GM19372 (cell line): Measurements from ENCODE around the gene DUSP16.
"Not testable (repeated sequence)": the region's sequence is repeated elsewhere in the genome, so short reads cannot be mapped to it uniquely, and the experiment has no call there.

ENCODE experiments used
- ATAC-seq: cut with Tn5 transposase; IDR thresholded peaks from one replicate; pipeline ENCODE4 v1.9.1; 2021; ENCODE audit warnings: mild to moderate bottlenecking, low read depth, moderate library complexity; ENCODE audit not compliant: unreplicated experiment

DUSP16 gene

DNA sequence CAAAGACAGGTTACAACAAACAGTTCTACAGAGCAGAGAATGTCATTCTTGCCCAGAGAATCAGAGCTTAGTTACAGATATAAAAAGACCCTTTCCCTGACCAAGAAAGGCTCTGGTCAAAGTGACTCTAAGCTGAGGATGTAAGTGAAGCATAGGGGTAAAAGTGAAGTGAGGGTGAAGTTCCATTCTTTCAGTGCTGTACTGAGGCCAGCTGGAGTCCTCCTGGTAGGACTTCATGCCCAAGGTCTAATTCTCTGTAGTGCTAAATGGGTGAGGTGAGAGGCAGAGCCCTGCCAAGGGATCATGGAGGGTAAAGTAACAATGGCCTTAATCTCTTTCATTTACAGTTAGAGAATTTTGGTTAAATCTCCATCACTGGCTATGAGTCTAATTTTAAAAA is 38.5 kb downstream of the DUSP16 start:
- ATAC-seq: no peak

DNA sequence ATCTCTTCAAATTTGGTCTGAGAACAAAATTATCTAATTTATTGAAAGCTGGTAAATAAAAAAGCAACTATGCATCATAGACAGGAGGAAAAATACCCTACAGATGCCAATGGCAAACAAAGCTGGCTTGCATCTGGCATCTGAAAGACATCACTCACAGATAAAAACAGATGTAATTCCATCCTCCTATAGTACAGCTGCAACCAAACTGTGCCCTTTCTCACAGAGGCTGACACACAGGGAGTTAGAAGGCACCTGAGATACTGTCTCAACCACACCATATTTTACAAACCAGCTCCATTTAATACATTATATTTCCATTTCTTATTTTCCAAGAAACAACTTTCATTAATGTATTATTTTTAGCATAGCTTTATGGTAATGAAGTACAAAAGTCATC is 39.4 kb downstream of the DUSP16 start:
- ATAC-seq: no peak

DNA sequence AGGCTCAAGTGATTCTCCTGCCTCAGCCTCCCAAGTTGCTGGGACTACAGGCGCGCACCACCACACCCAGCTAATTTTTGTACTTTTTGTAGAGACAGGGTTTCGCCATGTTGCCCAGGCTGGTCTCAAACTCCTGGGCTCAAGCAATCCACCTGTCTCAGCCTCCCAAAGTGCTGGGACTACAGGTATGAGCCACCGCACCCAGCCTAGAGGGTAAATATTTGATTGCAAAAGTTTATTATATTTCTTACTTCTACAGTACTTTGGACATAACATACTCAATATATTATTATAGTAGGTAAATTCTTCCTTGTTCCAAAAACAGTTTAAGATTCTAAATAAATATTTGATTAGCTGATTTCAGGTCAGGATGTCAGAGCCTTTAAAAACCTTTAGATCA is 40.0 kb downstream of the DUSP16 start:
- not testable (repeated sequence) for ATAC-seq

DNA sequence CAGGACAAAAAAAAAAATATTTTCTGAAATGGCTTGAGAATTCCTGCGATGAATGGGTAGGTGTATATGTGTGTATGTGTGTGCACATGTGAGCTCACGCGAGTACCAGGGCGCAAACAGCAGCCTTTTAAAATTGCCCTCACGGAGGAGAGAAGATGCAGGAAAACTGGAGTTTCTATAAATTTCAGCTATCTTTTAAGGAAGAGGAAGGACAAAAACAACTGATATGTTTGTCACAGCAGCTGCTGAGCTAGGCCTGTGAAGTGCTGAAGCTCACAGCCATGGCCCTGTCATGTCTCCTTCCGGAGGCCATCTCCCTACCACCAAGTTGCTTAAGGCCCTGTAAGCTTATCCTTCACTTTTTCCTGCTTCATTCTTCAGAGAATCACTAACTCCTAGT is 40.8 kb downstream of the DUSP16 start:
- ATAC-seq: no peak

DNA sequence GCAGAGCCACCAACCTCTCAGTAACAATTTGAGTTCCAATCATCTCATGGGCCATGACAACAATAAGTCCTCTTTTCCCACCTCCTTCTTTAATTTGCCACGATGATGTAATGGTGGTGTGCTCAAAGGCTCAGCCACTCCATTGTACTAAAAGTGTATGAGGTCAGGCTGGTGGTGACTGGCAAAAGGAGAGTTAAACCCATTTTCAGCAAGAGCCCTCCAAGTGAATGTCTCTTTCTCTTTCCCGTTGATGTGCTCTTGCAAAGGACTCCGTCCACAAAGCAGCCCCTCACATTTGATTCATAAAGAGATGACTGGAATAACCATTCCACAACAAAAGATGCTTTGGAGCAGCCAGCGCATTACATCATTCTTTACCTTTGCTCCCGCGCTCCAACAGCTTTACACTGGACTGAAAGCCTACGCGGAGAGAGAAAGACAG is 41.6 kb downstream of the DUSP16 start:
- no peak for ATAC-seq

DNA sequence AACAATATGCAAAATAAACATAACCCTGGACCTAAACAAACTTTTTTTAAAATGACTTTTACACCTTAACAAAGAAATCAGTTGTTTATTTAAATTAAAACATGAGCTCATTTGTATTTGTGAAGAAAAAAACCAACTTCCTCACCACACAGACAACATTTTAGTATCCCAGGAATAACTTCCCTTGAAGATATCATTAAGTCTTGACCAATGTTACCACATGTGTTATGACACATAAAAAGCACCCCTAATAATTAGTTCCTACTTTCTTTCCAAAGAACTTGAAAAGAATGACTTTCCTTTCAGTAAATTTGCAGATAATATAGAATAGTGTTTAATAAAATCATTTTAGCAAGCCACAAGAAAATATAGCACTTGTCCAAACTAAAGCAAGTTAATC is 42.4 kb downstream of the DUSP16 start:
- ATAC-seq: no peak

DNA sequence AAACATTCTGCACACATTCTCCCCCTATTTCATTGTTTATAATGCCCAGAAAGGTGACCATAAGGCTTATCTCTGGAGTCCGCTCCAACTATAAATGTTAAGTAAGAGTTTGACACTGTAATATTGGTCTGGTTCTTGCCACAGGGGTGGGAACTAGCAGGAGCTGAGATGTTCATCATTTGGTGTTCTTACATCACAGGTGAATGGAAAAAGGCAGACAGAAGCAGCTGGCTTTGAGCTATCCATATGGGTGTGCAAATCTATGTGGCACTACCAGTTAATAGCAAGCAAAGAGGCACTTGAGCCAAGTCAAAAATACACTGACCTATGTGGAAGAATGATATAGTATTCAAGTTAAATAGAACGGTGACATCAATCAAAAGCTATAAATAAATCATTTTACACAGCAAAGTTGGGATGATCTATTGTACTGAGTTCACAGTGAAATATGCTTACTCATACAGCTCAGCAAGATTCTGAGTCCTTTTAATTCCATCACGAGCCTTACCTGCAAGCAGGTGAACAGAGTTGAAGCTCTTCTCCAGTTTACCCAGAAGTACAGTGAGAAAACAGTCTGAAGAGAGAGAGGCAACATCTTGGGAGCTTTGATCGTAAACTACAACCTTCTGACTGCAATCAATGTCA is 43.2 kb downstream of the DUSP16 start:
- no peak for ATAC-seq

DNA sequence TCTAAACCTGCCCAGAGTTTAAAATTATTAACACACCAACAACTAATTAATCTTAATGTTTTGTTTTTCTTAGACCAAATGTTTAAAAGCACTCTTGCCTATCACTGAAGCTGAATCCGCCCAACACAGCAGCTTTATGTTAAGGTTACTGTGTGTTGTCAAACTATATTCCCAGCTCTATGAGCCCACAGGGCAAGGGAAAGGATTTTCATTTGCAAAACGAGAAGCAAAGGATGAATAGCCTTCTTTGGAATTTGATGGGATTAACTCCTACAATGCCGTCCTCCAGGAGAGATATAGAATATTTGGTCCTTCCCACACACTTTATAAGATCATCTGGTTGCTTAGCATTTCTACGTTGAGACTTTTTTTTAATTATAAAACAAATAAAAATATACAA is 43.7 kb downstream of the DUSP16 start:
- ATAC-seq: no peak

DNA sequence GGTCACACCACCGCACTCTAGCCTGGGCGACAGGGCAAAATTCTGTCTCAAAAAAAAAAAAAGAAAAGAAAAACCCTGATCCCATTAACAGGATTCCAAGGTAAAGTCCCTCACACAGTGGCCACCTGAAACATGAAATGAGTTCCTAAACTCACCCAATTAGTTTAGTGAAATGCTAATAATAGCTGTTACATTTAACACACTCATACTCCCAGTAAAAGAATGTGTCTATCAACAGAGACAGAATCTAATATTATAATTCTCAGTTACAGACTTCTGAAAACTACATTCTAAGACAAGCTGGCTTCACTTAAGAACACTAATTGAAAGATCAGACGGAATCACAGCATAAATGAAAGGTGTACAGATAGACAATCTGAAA is 44.2 kb downstream of the DUSP16 start:
- no peak for ATAC-seq

DNA sequence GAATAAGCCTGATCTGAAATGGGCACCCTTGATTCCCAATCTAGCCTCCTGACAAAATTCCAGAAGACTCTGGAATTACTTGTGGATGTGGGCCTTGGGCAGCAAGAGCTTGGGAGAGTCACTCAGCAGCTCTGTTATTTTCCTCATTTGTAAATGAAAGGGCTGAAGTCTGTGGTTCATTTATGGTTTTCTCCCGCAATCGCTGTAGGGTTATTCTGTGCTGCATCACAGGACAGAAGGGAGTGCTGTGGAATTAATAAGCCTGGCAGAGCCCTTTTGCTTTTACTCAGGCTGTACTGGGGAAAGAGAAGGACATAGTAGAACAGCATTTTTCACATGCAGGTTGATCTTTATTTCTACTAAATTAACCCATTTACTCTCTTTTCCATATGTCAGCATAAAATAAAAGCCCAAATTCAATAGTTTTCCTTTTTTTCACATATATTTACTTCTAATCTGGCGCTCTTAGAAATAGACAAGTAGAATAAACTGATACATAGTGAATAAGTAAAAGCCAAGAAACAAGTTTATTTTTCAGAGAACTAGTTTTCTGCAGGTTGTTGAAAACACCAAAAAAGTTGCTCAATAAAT is 49.2 kb downstream of the DUSP16 start:
- ATAC-seq: no peak

DNA sequence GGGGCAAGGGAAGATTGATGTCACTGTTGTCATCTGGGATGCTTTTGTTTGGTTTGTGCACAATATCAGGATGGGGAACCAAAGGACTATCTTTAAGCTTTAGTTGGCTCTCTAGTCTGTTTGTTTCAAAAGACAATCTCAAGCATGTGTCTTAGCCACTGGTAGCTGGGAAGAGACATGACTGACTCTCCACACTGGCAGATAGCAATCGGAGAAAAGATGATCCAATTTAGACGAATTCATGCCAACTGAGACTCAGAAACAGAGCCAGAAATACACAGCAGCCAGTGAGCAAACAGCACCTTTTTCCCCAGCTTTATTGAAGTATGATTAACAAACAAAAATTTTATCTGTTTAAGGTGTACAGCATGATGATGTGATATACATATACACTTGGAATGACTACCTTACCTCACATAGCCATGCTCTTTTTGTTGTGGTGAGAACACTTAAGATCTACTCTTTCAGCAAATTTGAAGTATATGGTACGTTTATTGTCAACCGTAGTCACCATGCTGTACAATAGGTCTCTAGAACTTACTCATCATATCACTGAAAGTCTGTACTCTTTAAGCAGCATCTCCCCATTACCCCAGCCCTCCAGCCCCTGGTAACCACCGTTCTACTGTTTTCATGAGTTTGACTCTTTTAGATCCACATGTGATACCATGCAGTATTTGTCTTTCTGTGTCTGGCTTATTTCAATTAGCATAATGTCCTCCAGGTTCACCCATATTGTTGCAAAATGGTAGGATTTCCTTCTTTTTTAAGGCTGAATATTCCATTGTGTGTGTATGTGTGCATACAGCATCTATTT is 50.6 kb downstream of the DUSP16 start:
- ATAC-seq: no peak

DNA sequence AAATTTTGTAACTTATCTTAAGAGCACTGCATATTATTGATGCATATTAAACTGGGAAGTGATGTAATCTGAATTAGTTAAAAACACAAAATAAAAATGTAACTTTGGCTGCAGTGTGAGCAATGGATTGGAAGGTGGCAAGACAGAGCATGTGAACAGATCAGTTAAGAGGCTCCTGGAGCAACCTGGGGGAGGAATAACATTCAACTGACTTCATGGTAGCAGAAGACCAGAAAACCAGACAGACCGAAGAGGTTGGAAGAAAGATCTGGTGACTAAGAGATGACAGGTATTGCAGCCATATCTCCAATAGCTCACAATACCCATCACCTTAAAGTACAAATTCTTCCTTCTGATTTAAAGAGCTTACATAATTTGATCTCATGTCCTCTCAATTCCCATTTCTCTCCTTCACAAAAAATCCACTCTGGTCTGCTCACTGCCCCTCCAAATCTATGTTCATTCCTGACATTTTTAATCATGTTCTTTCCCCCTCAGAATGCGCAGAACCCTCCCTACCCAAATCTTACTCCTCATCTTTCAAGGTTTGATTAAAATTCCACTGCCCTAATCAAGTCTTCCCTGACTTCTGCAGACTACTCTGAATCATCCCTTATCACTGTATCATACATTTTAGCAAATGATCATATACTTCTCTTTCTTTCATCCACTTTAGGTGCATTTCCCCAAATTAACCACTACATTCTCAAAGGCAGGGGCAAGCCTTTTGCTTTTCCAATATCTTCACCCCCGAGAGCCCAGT is 51.5 kb downstream of the DUSP16 start:
- no peak for ATAC-seq

DNA sequence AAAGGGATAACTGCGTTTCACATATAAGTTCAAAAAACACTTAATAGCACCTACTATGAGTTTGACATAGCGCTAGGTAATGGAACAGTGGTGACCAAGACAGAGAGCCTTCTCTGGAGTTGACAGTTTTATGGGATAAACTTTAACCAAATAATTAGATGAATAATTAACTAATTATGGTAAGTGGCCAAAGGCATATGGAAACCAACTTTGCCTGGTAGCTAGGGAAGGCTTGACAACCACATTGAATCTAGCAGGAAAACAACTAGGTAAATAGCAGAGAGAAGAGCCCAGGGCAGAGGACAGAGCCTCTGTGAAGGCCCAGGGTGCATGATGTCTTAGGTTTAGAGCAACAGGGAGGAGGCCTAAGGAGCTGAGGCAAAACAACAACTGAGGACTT is 52.1 kb downstream of the DUSP16 start:
- ATAC-seq: no peak

DNA sequence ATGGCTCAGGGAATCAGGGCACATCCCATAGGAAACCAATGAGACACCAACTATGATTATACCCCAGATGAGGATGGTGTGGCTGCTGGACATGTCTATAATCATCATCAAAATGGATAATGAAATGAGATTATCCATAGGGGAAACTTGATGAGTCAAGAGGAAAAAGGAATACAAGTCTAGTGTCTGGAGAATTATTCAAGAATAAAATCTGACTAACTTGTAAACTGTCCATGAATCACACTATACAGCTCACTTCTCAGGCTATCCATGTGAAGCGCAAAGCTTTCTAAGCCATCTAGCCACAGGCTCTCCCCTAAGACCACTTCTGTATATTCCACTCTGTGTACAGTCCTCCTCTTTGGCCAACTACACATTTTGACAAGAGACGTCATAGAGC is 52.5 kb downstream of the DUSP16 start:
- ATAC-seq: no peak

DNA sequence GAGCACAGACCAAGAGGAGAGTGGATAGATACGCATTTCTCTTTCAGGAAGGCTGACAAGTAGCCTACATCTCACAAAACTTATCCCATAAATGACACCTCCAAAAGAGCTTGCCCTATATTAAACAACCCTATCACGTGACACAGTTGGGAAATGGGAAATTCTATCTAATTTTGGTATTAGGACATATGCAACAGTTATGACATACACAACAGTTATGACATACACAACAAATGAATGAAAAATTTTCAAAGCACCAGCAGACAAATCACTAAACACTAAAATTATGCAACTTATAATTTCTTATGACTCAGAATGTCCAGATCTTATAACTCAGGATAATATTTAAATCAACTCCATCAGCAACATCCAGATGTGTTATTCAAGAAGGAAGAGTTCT is 54.1 kb downstream of the DUSP16 start:
- no peak for ATAC-seq

DNA sequence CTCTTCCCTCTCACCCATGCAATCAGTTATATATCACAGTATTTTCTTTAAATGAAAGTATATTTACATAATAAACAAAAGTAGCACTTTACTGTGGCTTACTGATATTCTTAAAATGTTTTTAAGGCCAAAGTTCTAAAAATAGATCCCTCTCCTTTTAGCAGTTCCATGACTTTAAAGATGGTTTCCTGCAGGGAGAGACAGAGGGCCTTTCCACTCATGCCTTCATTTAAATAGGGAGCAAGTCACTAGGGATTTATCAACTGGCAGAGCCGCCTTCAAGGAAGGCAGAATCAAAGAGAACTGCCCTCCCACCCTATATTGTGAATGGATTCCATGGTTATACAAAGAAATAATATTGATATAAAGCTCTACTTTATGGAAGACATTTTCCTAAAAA is 55.5 kb downstream of the DUSP16 start:
- no peak for ATAC-seq

DNA sequence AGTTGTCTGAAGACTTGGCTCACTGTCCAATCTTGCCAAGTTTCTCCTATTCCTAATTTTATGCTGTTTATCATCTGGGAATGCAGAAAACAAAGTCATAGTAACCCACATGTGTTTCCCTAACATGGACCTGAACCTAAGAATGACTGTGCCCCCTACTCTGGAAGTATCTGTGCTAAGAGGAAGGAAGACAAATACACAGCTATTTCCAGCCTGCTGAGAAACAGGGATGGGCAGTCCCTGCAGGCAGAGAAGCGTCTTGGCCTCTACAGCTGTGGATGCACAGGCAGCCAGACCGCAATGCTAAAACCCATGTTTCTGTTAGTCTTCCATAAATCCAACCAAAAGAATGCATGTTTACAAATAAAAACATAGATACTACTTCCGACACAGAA is 56.2 kb downstream of the DUSP16 start:
- no peak for ATAC-seq

DNA sequence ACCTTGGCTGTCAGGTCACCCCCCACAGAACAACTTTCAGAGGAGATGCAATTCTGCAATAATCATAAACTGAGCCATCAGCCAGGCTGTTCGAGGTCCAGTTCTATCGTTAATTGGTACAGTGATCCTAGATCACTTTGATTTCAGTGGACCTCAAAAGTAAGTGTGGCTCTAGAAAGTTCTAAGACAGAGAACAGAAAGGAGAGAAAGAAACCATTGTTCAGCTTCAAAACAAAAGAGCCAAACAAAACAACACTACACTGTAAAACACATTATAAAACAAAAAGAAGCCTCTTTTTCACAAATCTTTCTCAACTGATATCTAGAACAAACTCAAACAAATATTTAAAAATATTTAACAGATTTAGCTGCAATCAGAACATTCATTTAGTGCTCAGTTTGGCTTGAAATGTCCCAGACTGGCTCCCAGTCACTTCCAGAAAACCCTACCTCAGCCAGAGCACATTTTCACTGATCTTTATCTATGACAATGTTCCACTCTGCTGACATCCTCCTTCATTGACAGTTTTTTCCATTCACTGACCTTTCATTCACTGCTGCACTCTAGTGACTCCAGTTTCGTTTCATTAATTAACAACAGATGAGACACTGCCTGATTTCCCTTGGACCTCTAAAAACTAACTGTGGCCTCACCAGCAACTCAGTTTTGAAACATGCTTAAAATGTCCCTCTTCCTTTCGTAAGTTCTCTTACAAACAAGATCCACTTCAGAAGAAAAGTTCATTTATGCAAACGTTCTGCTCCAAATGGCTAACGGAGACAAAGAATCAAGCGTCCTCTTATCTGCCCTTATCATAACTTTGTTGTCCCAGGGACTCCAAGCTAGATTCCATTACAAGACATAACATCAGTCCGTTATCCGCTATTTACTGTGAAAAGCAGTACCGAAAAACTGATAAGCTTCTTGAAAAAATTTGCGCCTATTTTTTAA is 56.8 kb downstream of the DUSP16 start:
- ATAC-seq: peak; percentile 80

DNA sequence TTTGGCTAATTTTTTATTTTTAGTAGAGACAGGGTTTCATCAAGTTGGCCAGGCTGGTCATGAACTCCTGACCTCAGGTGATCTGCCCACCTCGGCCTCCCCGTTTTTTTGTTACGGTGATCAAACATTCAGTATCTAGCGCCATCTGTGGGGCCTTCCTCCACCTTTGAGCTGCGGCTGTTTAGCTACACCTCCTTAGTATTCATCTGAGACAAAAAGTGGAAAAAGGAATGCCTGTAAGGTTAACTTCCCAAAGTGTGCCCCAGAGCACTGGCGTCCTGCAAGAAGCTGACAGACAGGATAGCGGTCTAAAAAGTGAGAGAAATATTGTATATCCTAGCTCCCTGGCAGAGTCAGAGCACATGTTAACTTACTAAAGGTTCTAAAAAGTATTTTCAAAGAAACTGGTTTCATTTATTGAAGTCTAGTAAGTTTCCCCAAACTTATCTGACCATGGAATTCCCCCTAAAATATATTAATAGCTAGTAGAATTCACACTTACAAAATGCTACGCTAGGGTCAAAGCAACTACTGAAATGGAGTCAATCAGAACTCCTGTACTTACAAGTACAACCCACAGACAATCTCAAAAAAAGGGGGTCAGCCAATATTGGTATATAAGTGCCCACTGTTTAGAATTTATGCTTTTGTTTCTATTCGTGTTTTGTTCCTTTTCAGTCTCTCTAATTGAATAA is 59.1 kb downstream of the DUSP16 start:
- no peak for ATAC-seq

DNA sequence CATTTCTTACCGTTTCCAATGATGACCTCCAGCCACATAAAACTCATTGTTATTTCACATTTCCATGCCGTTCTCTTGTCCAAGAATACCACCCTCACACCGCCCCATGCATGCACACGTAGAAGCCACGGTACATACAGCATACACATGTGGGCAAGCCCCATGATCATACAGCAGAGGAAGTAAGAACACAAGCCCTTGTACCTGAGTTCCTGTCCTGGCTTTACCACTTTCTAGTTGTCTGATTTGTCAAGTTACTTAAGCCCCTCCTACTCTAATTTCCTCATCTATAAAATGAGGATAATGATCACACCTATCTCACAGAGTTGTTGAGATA is 59.9 kb downstream of the DUSP16 start:
- ATAC-seq: no peak
